Ishikawa (cell line): ENCODE measurements around the gene ATP6V0E2.

Experiments
- CEBPB ChIP-seq: IDR thresholded peaks from 2 replicates; pipeline ENCODE4 v1.6.1; 2012
- CREB1 ChIP-seq: IDR thresholded peaks from 2 replicates; pipeline ENCODE4 v1.6.1; 2012; ENCODE audit warnings: low read depth
- EGR1 ChIP-seq: IDR thresholded peaks from 2 replicates; pipeline ENCODE4 v1.6.1; 2012
- EP300 ChIP-seq: IDR thresholded peaks from 2 replicates; pipeline ENCODE4 v1.6.1; 2012; ENCODE audit warnings: borderline replicate concordance
- FOXM1 ChIP-seq: IDR thresholded peaks from 2 replicates; pipeline ENCODE4 v1.6.1; 2012; ENCODE audit warnings: low read depth, borderline replicate concordance
- MAX ChIP-seq: IDR thresholded peaks from 2 replicates; pipeline ENCODE4 v1.6.1; 2012
- NFIC ChIP-seq: IDR thresholded peaks from 2 replicates; pipeline ENCODE4 v1.6.1; 2012
- RAD21 ChIP-seq: IDR thresholded peaks from 2 replicates; pipeline ENCODE4 v1.6.1; 2012; ENCODE audit warnings: low read depth
- REST ChIP-seq: IDR thresholded peaks from 2 replicates; pipeline ENCODE4 v1.6.1; 2012; ENCODE audit warnings: low read depth, mild to moderate bottlenecking
- TAF1 ChIP-seq: IDR thresholded peaks from 2 replicates; pipeline ENCODE4 v1.6.1; 2012; ENCODE audit warnings: low read depth, mild to moderate bottlenecking
- TCF12 ChIP-seq: IDR thresholded peaks from 2 replicates; pipeline ENCODE4 v1.6.1; 2012; ENCODE audit warnings: low read depth
- TEAD4 ChIP-seq: IDR thresholded peaks from 2 replicates; pipeline ENCODE4 v1.6.1; 2012
- USF1 ChIP-seq: IDR thresholded peaks from 2 replicates; pipeline ENCODE4 v1.6.1; 2012
- YY1 ChIP-seq: IDR thresholded peaks from 2 replicates; pipeline ENCODE4 v1.6.1; 2012; ENCODE audit warnings: low read depth
- ZBTB7A ChIP-seq: IDR thresholded peaks from 2 replicates; pipeline ENCODE4 v1.6.1; 2012; ENCODE audit warnings: low read depth

Gene ATP6V0E2

GRCh38 chr7:149830997-149831740 is 42.6 kb upstream of the ATP6V0E2 start:
- TF ChIP-seq MAX: no peak
- no peak for TF ChIP-seq REST
- no peak for TF ChIP-seq TEAD4
- no peak for TF ChIP-seq RAD21
- no peak for TF ChIP-seq EP300
- TF ChIP-seq NFIC: no peak
- TF ChIP-seq YY1: no peak
- TF ChIP-seq TAF1: no peak
- no peak for TF ChIP-seq TCF12
- no peak for TF ChIP-seq EGR1
- no peak for TF ChIP-seq USF1
- TF ChIP-seq ZBTB7A: no peak
- TF ChIP-seq CREB1: no peak
- no peak for TF ChIP-seq CEBPB
- TF ChIP-seq FOXM1: no peak

- TF ChIP-seq EGR1 (no peak), TAF1 (no peak), USF1 (no peak), FOXM1 (no peak), RAD21 (no peak), EP300 (no peak), NFIC (no peak), ZBTB7A (no peak), TEAD4 (no peak), CEBPB (no peak), YY1 (no peak), REST (no peak), CREB1 (no peak)
Observed at GRCh38 chr7:149831741-149832219, 42.0 kb upstream of the ATP6V0E2 start.

- no peak for TF ChIP-seq REST
Observed at GRCh38 chr7:149832332-149833041, 41.3 kb upstream of the ATP6V0E2 start.

GRCh38 chr7:149833495-149834130 is 40.2 kb upstream of the ATP6V0E2 start:
- no peak for TF ChIP-seq TCF12
- no peak for TF ChIP-seq EGR1
- TF ChIP-seq CREB1: no peak
- TF ChIP-seq TAF1: no peak
- TF ChIP-seq RAD21: no peak
- no peak for TF ChIP-seq FOXM1
- TF ChIP-seq MAX: no peak
- no peak for TF ChIP-seq ZBTB7A
- no peak for TF ChIP-seq TEAD4
